DOHH2 (cell line): Measurements from ENCODE around the gene RPH3AL.
A peak's percentile ranks its signal among the peaks of the same experiment; 100 is the strongest.

Source experiments
- H3F3A ChIP-seq: fragments of 200-600 bp; sonication (generic), shearing (Covaris generic); 2 replicates; pipeline ENCODE4 v1.6.0; 2016; ENCODE audit warnings: antibody characterized with exemption, mild to moderate bottlenecking; ENCODE audit not compliant: control insufficient read depth, insufficient read depth
- H3K27ac ChIP-seq: fragments of 200-600 bp; sonication (generic); 2 replicates; pipeline ENCODE4 v1.5.1; 2014; ENCODE audit warnings: low read depth, mild to moderate bottlenecking, low read length, moderate library complexity
- H3K27me3 ChIP-seq: fragments of 200-600 bp; sonication (generic); 2 replicates; pipeline ENCODE4 v1.6.1; 2014; ENCODE audit warnings: mild to moderate bottlenecking, low read length, mixed read lengths; ENCODE audit not compliant: control insufficient read depth
- H3K36me3 ChIP-seq: fragments of 200-600 bp; sonication (generic); 2 replicates; pipeline ENCODE4 v1.6.1; 2014; ENCODE audit warnings: mild to moderate bottlenecking, low read length, moderate library complexity, mixed read lengths; ENCODE audit not compliant: control insufficient read depth
- H3K4me1 ChIP-seq: fragments of 200-600 bp; sonication (generic); 2 replicates; pipeline ENCODE4 v1.6.1; 2014; ENCODE audit warnings: mild to moderate bottlenecking, low read length, mixed read lengths; ENCODE audit not compliant: control insufficient read depth
- H3K4me2 ChIP-seq: fragments of 200-600 bp; sonication (generic); 2 replicates; pipeline ENCODE4 v1.6.0; 2014; ENCODE audit warnings: mild to moderate bottlenecking, low read length, moderate library complexity
- H3K4me3 ChIP-seq: fragments of 200-600 bp; sonication (generic); 2 replicates; pipeline ENCODE4 v1.5.1; 2014; ENCODE audit warnings: mild to moderate bottlenecking, low read length, mixed read lengths
- H3K79me2 ChIP-seq: fragments of 200-600 bp; sonication (generic); 2 replicates; pipeline ENCODE4 v1.6.1; 2014; ENCODE audit warnings: mild to moderate bottlenecking, low read length, mixed read lengths; ENCODE audit not compliant: control insufficient read depth
- H3K9me2 ChIP-seq: fragments of 200-600 bp; sonication (generic); replicated peaks from 2 replicates; pipeline ENCODE4 v1.6.1; 2014; ENCODE audit warnings: mild to moderate bottlenecking, low read length, mixed read lengths; ENCODE audit not compliant: control insufficient read depth
- H3K9me3 ChIP-seq: fragments of 200-600 bp; sonication (generic); 2 replicates; pipeline ENCODE4 v1.6.1; 2014; ENCODE audit warnings: antibody characterized with exemption, low read length, mixed read lengths; ENCODE audit not compliant: control insufficient read depth, insufficient read depth
- H4K20me1 ChIP-seq: fragments of 200-600 bp; sonication (generic); 2 replicates; pipeline ENCODE4 v1.6.0; 2014; ENCODE audit warnings: low read depth, mild to moderate bottlenecking, antibody characterized with exemption, low read length, moderate library complexity; ENCODE audit not compliant: control insufficient read depth, insufficient read depth
- EZH2phosphoT487 ChIP-seq: fragments of 200-600 bp; sonication (generic); IDR thresholded peaks from 2 replicates; pipeline ENCODE4 v1.6.1; 2017; ENCODE audit warnings: borderline replicate concordance, mild to moderate bottlenecking, antibody characterized with exemption, low read length, moderate library complexity, mixed read lengths
- TF ChIP-seq, protein P1 (sequence below): fragments of 200-600 bp; sonication (generic); IDR thresholded peaks from one replicate; pipeline ENCODE4 v1.5.1; 2014; ENCODE audit warnings: antibody characterized with exemption, mild to moderate bottlenecking, low read depth, low read length; ENCODE audit not compliant: poor library complexity, severe bottlenecking

RPH3AL gene

DNA sequence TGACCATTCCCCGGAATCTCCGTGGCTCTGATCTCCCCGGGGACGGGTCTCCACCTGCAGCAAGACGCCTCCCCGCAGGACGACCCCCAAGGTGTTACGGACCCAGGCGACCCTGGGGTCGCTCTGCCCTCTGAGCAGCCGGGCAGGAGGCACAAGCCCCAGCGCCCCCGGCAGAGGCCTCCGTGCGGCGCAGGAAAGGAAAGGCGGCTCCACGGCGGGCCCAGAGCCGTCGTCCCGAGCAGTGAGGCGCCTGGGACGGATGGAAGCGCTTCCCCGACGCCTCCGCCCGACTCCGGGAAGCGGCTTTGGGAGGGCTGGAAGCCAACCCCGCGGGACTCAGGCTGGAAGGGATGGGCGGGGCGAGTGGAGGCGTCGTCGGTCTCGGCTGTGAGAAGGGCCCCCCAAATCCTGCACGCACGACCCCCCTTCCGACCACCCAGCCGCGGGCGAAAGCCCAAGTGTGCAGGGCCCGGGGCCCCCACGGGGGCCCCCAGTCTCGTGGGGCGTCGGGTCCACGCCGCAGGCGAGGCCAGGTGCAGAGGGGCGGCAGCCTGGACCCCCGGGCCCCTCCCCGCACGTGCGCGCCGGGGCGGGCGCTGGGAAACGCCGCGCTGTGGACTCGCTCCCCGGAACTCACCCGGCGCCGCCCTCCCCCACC is 32.7 kb upstream of the RPH3AL start:
- no peaks in the 10 kb centered on the region for H3K9me3 ChIP-seq
- H3K79me2 ChIP-seq = no peaks in the 10 kb centered on the region
- H4K20me1 ChIP-seq = no peaks in the 10 kb centered on the region
- peak overlapping the region; percentile 54 for H3K4me3 ChIP-seq
- H3K36me3 ChIP-seq = no peaks in the 10 kb centered on the region
- H3K27ac ChIP-seq = no peak overlapping the region
- H3K9me2 ChIP-seq = no peaks in the 10 kb centered on the region
- H3K4me2 ChIP-seq = peak overlapping the region; percentile 62
- H3K4me1 ChIP-seq = peaks cover 9% of the 10 kb centered on the region
- peaks cover 6% of the 10 kb centered on the region for H3K27me3 ChIP-seq
- no peaks in the 10 kb centered on the region for H3F3A ChIP-seq
- TF ChIP-seq EZH2phosphoT487 = no peak
- TF ChIP-seq, protein P1, sequence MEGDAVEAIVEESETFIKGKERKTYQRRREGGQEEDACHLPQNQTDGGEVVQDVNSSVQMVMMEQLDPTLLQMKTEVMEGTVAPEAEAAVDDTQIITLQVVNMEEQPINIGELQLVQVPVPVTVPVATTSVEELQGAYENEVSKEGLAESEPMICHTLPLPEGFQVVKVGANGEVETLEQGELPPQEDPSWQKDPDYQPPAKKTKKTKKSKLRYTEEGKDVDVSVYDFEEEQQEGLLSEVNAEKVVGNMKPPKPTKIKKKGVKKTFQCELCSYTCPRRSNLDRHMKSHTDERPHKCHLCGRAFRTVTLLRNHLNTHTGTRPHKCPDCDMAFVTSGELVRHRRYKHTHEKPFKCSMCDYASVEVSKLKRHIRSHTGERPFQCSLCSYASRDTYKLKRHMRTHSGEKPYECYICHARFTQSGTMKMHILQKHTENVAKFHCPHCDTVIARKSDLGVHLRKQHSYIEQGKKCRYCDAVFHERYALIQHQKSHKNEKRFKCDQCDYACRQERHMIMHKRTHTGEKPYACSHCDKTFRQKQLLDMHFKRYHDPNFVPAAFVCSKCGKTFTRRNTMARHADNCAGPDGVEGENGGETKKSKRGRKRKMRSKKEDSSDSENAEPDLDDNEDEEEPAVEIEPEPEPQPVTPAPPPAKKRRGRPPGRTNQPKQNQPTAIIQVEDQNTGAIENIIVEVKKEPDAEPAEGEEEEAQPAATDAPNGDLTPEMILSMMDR = no peak

DNA sequence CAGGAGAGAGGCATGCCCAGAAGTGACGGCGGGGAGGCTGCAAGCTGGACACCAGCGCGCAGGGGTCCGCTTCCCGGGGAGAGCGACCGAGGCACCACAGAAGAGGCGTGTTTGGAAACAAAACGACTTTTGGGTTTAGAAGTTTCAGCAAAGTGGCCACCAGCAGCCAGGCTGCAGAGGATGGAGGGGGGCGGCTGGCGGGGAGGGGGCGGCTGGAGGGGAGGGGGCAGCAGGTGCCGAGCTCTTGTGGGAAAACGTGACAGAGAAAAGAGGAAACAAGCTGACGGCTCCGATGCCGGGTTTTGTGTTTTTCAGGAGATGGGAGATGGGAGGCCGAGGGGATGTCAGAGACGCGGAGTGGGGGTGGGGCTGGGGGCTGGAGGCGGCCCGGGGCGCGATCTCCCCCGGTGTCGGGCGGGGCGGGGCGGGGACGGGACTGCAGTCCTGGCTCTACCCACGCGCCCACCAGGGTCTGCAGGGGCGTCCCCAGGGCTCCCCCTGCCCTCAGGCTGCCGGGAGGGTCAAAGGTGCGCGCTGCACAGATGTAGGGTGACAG is 32.1 kb upstream of the RPH3AL start:
- Histone ChIP-seq H3F3A (no peaks in the 10 kb centered on the region), H3K9me3 (no peaks in the 10 kb centered on the region), H3K27ac (no peak overlapping the region), H3K4me3 (peak overlapping the region; percentile 54), H3K36me3 (no peaks in the 10 kb centered on the region), H3K9me2 (no peaks in the 10 kb centered on the region), H3K4me2 (peak overlapping the region; percentile 62), H3K4me1 (peaks cover 9% of the 10 kb centered on the region), H3K27me3 (peaks cover 6% of the 10 kb centered on the region), H4K20me1 (no peaks in the 10 kb centered on the region), H3K79me2 (no peaks in the 10 kb centered on the region)
- TF ChIP-seq, protein P1 = no peak
- no peak for TF ChIP-seq EZH2phosphoT487

DNA sequence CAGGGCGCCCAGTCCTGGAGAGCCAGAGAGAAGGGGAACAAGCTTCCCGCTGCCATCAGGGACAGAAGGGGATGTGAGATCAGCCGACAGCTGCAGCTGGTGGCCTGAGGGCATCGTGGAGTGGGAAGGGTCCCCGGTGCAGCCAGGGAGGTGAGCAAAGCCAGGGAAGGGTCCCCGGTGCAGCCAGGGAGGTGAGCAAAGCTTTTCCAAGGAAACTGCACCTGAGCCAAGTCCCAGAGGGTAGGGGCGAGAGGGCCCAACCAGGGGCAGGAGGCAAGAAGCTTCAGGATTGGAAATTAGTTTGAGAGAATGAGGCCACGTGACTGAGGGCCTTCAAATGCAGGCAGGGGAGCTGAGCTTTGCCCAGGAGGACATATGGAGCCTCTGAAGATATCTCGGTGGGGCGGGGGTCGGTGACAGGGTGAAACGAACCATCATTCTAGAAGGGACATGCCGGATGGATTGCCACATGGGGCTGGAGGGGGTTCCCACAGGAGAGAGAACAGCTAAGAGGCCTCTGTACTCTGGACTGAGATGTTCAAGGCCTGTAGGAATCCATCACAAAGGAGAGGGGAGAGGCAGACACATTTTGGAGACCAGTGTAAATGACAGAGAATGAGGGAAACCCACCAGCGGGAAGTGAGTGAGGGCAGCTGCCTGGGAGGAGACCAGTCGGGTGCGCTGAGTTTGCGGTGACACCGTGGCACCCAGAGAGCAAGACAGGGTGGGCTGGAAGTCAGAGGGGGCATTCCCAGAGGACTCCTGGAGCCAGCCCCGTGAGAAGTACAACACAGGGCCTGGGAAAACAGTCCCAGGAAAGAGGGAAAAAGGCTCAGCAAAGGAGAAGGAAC is 31.4 kb upstream of the RPH3AL start:
- no peaks in the 10 kb centered on the region for H3K36me3 ChIP-seq
- H3F3A ChIP-seq = no peaks in the 10 kb centered on the region
- no peak overlapping the region for H3K27ac ChIP-seq
- no peaks in the 10 kb centered on the region for H3K9me2 ChIP-seq
- no peak overlapping the region for H3K4me2 ChIP-seq
- TF ChIP-seq, protein P1 = no peak
- TF ChIP-seq EZH2phosphoT487 = no peak
- peaks cover 9% of the 10 kb centered on the region for H3K4me1 ChIP-seq
- peaks cover 6% of the 10 kb centered on the region for H3K27me3 ChIP-seq
- no peaks in the 10 kb centered on the region for H3K9me3 ChIP-seq
- no peak overlapping the region for H3K4me3 ChIP-seq
- H3K79me2 ChIP-seq = no peaks in the 10 kb centered on the region
- H4K20me1 ChIP-seq = no peaks in the 10 kb centered on the region
